NOMO-1 treated with DMSO at 0.1 percent for 48 hours (cell line): ENCODE data around the gene TTC16.

Experiments
- DNase-seq: peaks from one replicate; lab custom pipeline; 2025; ENCODE audit not compliant: unreplicated experiment; lab: John Stamatoyannopoulos, UW

Gene TTC16, protein sequence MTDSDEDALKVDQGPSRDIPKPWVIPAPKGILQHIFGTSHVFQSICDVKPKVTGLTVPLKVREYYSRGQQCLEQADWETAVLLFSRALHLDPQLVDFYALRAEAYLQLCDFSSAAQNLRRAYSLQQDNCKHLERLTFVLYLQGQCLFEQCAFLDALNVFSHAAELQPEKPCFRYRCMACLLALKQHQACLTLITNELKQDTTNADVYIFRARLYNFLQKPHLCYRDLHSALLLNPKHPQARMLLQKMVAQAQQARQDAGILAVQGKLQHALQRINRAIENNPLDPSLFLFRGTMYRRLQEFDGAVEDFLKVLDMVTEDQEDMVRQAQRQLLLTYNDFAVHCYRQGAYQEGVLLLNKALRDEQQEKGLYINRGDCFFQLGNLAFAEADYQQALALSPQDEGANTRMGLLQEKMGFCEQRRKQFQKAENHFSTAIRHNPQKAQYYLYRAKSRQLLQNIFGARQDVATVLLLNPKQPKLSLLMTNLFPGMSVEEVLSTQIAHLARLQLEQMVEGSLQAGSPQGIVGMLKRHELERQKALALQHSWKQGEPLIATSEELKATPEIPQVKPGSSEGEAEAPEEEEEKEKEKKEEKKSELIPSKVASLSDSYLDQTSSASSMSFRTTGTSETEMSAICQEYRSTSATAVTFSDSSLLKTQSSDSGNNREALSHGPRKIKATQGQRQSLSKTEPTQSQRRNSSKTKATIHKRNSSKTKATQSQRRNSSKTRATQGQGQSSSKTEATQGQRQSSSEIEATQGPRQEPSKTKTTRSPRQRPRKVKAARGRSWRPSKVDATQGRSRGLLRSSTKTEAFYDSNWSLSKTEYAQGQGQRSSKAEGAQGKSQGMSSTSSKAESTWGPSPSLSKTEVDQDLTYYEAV

DNA sequence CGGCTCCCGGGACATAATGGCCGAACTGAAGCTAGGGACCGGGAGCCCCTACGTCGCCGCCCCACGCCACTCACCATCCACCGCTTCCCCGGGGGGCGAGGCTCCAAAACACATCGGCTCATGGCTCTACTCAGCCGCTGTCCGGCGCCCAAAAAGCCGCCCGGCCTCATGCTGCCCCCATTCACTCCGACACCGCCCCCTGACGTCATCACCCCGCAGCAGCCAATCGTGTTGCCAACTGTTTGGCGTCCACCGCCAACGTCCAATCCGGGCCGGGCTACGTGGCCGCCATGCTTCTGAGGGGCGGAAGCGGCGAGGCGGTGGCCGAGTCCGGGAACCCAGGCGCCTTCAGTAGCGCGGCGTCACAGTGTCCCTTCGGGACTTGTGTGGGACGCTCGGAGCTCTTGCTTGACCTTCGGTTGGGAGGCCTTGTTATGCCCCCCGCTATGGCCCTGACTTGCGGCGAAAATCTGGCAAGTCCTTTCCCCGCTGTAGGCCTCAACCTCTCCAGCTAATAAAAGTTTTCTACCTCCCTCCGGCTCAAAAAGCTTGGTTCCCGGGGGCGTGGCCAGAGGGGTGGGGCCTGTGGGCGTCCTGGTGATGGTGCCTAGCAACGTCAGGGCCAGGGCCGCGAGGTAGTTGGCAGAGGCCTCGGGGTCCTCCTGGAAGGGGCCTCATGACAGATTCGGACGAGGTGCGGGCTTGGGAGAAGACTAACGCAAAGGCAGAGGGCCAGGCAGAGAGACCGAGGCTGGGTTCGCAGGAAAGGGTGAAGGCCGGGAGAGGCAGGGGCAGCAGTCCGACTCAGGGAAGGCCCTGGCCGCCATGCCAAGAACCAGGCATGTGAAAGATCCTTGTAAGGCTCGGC lies at the start of gene TTC16, which contains the start of gene PTRH1:
TSS of gene TTC16 (plus strand) at position 610 of the 868 bp plus-strand sequence. CDS start at position 677, 67 bp downstream.
TSS of gene PTRH1 (minus strand) at position 194 of the 868 bp plus-strand sequence. CDS start at position 170, 24 bp downstream.
- peak; percentile 92 for DNase-seq

DNA sequence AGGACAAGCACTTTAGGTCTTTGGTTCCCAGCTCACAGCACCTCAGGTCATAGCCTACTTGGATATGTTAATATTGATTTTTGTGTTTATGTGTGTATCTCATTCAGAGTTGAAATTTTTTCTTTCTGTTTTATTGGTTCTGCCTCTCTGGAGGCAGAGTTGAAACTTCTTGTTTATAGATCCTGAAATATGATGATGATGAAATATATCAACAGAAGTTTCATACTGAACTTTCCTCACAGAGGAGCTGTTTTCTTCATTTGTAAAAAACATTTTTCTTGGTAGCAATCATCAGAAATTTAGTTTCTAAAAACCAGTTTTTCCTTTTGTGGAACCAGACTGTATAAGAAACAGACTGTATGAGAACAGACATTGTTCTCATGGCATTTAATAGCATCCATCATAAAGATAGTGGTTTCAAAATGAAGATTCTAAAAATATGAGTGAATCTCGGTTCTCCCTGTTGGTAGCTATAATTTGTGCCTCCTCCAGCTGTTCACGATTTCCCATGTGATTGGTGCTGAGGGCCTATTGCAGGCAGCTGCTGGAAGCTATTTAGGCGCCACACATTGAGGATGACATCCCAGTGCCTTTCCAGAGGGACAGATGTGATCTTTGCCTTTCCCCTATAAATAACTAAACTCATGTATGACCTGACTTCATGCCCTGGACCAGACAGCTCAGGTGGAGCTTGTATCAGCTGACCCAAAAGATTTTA lies 48.6 kb upstream of the TTC16 start:
- DNase-seq: peak; percentile 14

GRCh38 chr9:127667906-127668305 lies 48.0 kb upstream of the TTC16 start:
- no peak for DNase-seq

DNA sequence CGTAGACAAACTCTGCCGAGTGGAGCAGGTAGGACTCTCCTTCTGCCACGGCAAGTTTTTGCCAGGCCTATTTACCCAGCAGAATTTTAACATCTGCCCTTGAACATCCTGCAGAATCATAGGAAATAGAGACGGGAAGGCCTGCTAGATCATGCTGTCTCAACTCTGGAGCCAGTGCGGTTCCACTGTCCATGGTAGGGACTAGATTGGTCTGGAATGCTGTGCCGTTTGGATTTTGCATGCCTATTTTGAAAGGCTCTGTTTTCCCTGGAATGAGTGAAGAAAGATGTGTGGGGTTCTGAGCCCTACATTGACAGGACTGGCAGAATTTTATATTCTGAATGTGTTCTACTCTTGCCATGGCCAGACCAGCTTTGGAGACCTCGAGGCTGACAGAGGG lies 42.6 kb upstream of the TTC16 start:
- no peak for DNase-seq

DNA sequence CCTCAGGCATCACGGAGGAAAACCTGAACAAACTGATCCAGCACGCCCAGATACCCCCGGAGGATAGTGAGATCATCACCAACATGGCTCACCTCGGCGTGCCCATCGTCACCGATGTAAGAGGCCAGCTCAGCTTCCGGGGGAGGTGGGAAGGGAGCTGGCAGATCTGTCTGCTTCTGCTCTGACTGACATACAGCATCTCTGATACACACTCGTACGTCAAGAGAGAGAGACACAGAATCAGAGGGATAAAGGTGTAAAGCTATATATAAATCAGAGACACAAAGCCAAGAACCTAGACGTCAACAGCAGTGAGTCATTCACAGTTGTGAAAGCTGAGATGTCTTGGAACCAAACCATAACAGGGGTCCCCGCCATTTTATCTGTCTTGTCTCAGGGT lies 39.2 kb upstream of the TTC16 start:
- no peak for DNase-seq

GRCh38 chr9:127679506-127679905 lies 36.4 kb upstream of the TTC16 start:
- DNase-seq: no peak

- no peak for DNase-seq
Measured at GRCh38 chr9:127680226-127680625, 35.7 kb upstream of the TTC16 start.

DNA sequence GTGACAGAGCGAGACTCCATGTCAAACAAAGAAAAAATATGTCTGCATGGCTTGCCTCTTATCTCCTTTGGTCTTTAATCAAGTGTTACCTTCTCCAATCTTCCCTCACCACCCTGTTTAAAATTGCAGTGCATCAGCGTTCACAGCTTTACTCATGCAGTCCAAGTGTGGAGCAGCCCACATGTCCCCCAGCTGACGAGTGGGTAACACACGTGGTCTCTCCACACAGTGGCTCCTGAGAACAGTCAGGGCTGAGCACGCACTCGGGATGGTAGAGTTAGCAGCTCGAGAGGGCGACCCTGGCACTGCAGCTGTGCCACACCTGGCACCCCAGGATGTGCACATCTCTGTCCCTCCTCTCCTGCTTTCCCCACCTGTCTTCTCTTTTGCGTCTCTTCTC lies 35.0 kb upstream of the TTC16 start:
- DNase-seq: no peak

GRCh38 chr9:127682351-127683136 lies 33.3 kb upstream of the TTC16 start:
- DNase-seq: no peak

DNA sequence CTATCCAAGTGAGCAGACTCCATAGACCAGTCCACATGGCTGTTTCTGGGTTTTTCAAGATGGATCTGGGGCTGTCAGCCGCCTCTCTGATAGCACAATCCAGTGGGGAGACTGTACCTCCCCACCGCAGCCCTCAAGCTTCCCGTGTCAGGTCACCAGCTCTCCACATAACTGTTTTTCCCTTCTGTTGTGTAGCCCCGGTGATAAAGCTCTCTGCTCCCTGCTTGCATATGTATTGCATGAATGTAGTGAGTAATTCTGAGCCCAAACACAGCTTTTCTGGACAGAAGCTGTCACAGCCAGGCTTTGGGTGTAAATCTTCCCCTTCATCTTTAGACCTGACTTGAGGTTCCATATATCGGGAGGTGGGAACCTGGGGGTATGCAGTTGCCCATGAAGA lies 32.2 kb upstream of the TTC16 start:
- DNase-seq: no peak

DNA sequence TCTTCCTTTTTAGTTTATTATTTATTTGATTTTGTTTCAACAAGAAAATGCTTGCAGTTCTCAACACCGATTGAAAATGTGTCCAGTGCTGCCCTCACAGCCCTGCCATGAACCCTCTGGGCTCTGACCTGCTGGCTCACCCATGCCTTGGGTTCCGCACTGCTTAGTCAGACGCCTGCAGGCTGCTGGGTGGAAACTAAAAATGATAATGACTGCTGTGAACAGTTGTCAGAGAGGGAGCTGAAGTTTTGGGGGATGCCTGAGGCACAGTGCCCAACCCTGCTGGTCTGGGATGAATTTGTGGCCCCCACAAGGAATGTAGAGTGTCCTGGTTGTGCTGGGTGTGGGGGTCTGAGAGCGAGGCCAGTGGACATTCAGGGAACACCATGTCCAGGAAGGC lies 31.3 kb upstream of the TTC16 start:
- DNase-seq: no peak

GRCh38 chr9:127686461-127687393 lies 29.2 kb upstream of the TTC16 start:
- no peak for DNase-seq

DNA sequence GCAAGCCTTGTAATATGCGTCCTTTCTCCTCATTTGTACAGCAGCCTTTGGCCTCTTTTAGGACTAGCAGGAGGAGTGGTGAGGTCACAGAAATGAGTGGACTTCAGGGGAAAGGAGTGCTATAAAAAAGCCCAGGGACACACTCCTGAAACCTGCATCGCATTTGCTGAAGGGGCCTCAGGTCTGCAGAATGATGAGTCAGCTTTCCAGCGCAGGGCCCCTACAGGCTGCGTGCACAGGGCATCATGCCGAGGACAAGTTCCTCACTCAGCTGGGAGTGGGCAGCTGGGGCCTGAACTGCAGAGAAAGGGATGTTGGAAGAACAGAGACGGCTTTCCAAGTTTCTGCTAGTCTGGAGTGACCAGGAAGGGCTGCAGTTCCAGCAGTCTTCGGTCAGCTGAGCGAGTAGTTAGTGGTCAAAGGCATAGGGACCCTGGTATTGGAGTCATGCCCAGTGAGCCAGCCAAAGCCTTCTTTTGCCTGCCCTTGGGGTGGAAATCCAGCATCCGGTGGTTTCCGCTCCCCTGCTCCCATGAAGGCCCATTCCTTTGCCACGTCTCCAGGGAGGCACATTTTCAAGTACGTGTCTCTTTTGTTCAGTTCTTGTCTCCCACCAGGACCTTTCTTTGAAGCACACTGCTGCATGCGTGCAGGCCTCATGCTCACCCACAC lies 26.4 kb upstream of the TTC16 start:
- DNase-seq: no peak

DNA sequence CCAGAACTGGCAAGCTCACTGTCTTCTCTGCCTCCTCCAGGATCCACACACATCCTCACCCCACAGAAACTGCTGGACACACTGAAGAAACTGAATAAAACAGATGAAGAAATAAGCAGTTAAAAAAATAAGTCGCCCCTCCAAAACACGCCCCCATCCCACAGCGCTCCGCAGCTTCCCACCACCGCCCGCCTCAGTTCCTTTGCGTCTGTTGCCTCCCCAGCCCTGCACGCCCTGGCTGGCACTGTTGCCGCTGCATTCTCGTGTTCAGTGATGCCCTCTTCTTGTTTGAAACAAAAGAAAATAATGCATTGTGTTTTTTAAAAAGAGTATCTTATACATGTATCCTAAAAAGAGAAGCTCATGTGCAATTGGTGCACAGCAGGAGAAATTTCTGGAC lies 25.1 kb upstream of the TTC16 start:
- DNase-seq: no peak

- no peak for DNase-seq
Measured at GRCh38 chr9:127692071-127692470, 23.8 kb upstream of the TTC16 start.

DNA sequence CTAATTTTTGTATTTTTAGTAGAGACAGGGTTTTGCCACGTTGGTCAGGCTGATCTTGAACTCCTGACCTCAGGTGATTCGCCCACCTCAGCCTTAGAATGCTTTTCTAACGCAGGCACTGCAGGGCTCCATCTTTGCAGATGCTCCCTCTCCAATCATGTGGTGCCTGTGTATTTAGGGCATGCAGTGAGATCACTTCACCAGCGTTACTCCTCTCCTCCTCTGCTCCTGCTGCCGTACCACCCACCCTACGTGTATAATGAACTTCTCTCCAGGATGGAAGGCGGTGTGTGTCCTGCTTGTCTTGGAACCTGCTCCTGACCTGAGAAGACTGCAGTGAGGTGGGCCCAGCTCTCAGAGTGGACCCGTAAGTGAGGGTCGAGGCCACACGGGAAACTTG lies 22.7 kb upstream of the TTC16 start:
- no peak for DNase-seq

DNA sequence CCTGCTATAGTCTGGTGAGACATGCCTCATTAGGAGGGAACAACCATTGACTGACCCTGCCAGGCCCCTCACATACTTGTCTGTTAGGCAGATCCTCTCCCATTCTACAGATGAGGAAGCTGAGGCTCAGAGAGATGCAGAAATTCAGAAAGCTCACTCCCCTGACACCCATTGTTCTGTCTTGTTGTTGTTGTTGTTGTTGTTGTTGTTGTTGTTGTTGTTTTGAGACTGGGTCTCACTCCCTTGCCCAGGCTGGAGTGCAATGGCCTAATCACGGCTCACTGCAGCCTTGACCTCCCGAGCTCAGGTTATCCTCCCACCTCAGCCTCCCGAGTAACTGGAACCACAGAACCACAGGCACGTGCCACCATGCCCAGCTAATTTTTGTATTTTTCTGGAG lies 22.2 kb upstream of the TTC16 start:
- no peak for DNase-seq
